A549 (cell line): ENCODE measurements around the gene ALDH1A3. TPM values are rescaled to one million over a fixed set of nuclear protein-coding genes. Genes with fewer than 3 reads are reported as not detected.

Experiments
- ATAC-seq, 2 experiments: fragments of 200-7000 bp in 1 of 2; fragments of >200 bp in 1 of 2; cut with Nextera tagmentation in 1 of 2; cut with Tn5 transposase in 1 of 2; 3 replicates each; pipeline versions ENCODE4 v1.8.0 to v1.9.1; 2018 to 2020; ENCODE audit warnings: mild to moderate bottlenecking in 1 of 2, moderate library complexity in 1 of 2
- CTCF ChIA-PET: fragments of 300-600 bp; sonication (Branson Sonifier 250); formaldehyde crosslinking; extraction: SDS; loops from one replicate; lab custom pipeline; 2021; ENCODE audit warnings: antibody characterized with exemption, inconsistent platforms; lab: Yijun Ruan, JAX
- POLR2A ChIA-PET: fragments of 350-600 bp; formaldehyde crosslinking; extraction: SDS; loops from one replicate; lab custom pipeline; 2021; ENCODE audit warnings: antibody characterized with exemption, inconsistent platforms; lab: Yijun Ruan, JAX
- DNase-seq, 2 experiments: peaks; one replicate each; pipeline versions ENCODE4 v3.0.0 to v3.0.0-alpha.2; 2011 to 2016; ENCODE audit warnings: low read depth in 1 of 2, low spot score in 1 of 2
- FAIRE-seq: peaks from 2 replicates; lab custom pipeline; 2011; peaks lifted over from hg19 to GRCh38; lab: Jason Lieb, UNC
- H3K27ac ChIP-seq, 2 experiments: fragments of >200 bp; sonication (Bioruptor Twin); formaldehyde crosslinking; 3 replicates each; pipeline ENCODE4 v1.5.1; 2016 to 2017
- H3K4me1 ChIP-seq: fragments of >200 bp; sonication (Bioruptor Twin); formaldehyde crosslinking; 3 replicates; pipeline ENCODE4 v1.6.1; 2016
- H3K4me2 ChIP-seq: fragments of >200 bp; sonication (Bioruptor Twin); formaldehyde crosslinking; 3 replicates; pipeline ENCODE4 v1.6.1; 2016
- H3K4me3 ChIP-seq: fragments of >200 bp; sonication (Bioruptor Twin); formaldehyde crosslinking; 3 replicates; pipeline ENCODE4 v1.5.1; 2016
- H3K9me3 ChIP-seq: fragments of >200 bp; sonication (Bioruptor Twin); formaldehyde crosslinking; 3 replicates; pipeline ENCODE4 v1.6.1; 2016
- BCL3 ChIP-seq: fragments of >200 bp; sonication (Bioruptor Twin); formaldehyde crosslinking; IDR thresholded peaks from 3 replicates; pipeline ENCODE4 v1.6.1; 2016
- CBX2 ChIP-seq: fragments of 200-600 bp; sonication (generic); IDR thresholded peaks from 2 replicates; pipeline ENCODE4 v1.6.1; 2016; ENCODE audit warnings: low read depth, mild to moderate bottlenecking, borderline replicate concordance
- CBX8 ChIP-seq: fragments of 200-600 bp; sonication (generic); IDR thresholded peaks from 2 replicates; pipeline ENCODE4 v1.6.1; 2016
- CEBPB ChIP-seq, 2 experiments: fragments of >200 bp in 1 of 2; sonication (Bioruptor Twin) in 1 of 2; formaldehyde crosslinking in 1 of 2; IDR thresholded peaks; 2 replicates each; pipeline ENCODE4 v1.6.1; 2012 to 2016
- CHD4 ChIP-seq: fragments of 200-600 bp; sonication (generic); IDR thresholded peaks from 2 replicates; pipeline ENCODE4 v1.6.1; 2016; ENCODE audit warnings: antibody characterized with exemption, mild to moderate bottlenecking, borderline replicate concordance
- FOSL2 ChIP-seq, 2 experiments: fragments of 450-650 bp in 1 of 2; fragments of >200 bp in 1 of 2; sonication (Bioruptor Twin) in 1 of 2; formaldehyde crosslinking; IDR thresholded peaks; 2 replicates each; pipeline versions ENCODE4 v1.5.0 to v1.6.1; 2016 to 2020; ENCODE audit warnings: mild to moderate bottlenecking in 1 of 2, moderate library complexity in 1 of 2
- HES2 ChIP-seq: fragments of >200 bp; sonication (Bioruptor Twin); formaldehyde crosslinking; IDR thresholded peaks from 2 replicates; pipeline ENCODE4 v1.6.1; 2016
- HEYL ChIP-seq: fragments of 250-450 bp; sonication (Bioruptor Pico); IDR thresholded peaks from 2 replicates; pipeline ENCODE4 v1.8.0; 2021; ENCODE audit warnings: mild to moderate bottlenecking, moderate library complexity
- MAFK ChIP-seq: fragments of 450-650 bp; IDR thresholded peaks from 2 replicates; pipeline ENCODE4 v1.6.1; 2014; ENCODE audit not compliant: partially characterized antibody
- PBX3 ChIP-seq: IDR thresholded peaks from 2 replicates; pipeline ENCODE4 v1.6.1; 2012
- POLR2AphosphoS2 ChIP-seq: conservative IDR thresholded peaks from 2 replicates; pipeline ENCODE4 v1.6.1; 2012; ENCODE audit warnings: low read length, improper control_type of control experiment, inconsistent platforms
- RAD21 ChIP-seq, 2 experiments: fragments of >200 bp in 1 of 2; sonication (Bioruptor Twin) in 1 of 2; formaldehyde crosslinking in 1 of 2; IDR thresholded peaks in 1 of 2; conservative IDR thresholded peaks in 1 of 2; 2 replicates in 1 of 2; 3 replicates in 1 of 2; pipeline ENCODE4 v1.6.1; 2012 to 2018; ENCODE audit warnings: inconsistent platforms in 1 of 2
- SMC3 ChIP-seq: fragments of >200 bp; sonication (Bioruptor Twin); formaldehyde crosslinking; IDR thresholded peaks from 3 replicates; pipeline ENCODE4 v1.6.1; 2018; ENCODE audit warnings: inconsistent platforms
- ZC3H11A ChIP-seq: fragments of 450-650 bp; IDR thresholded peaks from 2 replicates; pipeline ENCODE4 v1.6.1; 2014; ENCODE audit warnings: antibody characterized with exemption, mild to moderate bottlenecking
- ZFP36 ChIP-seq: fragments of 450-650 bp; IDR thresholded peaks from 2 replicates; pipeline ENCODE4 v1.6.1; 2014; ENCODE audit warnings: borderline replicate concordance; ENCODE audit not compliant: partially characterized antibody
- ZSCAN20 ChIP-seq: fragments of 250-450 bp; sonication (Bioruptor Pico); IDR thresholded peaks from 2 replicates; pipeline ENCODE4 v1.8.0; 2022; ENCODE audit warnings: mild to moderate bottlenecking, moderate library complexity
- WGBS: methylation state at CpG from one replicate; pipeline ENCODE4 v1.1.6; 2017; ENCODE audit errors: missing lambda C conversion rate; 5-methylcytosine and 5-hydroxymethylcytosine counted together
- polyA plus RNA-seq, 4 experiments: library from polyadenylated mRNA; depleted of rRNA in 3 of 4; stranded (reverse); fragments of >200 nt; fragmentation: RNase III in 1 of 4; extraction: RNeasy Plus Mini Kit Qiagen cat#74134 plus additional on column Dnase treatment in 1 of 4; gene quantifications; 2 replicates in 3 of 4; 3 replicates in 1 of 4; pipeline ENCODE4 v1.2.3, GENCODE V29; 2011 to 2017

ALDH1A3 gene
- polyA plus RNA-seq, 2 of the 4 experiments (the other 2 are of a cell fraction), result 11.5 to 11.9 TPM

- Histone ChIP-seq H3K4me2 (no peak overlapping the region), H3K4me1 (no peaks in the 10 kb centered on the region), H3K27ac (no peak overlapping the region), H3K9me3 (peaks cover 7% of the 10 kb centered on the region; the same call in 1 of the 3 replicates), H3K4me3 (no peak overlapping the region)
- CTCF ChIA-PET, result interaction anchor here (1.3 to 1.7 kb wide), 2 partner anchors 40 to 161 kb away, joined by 4 read pairs; no protein-coding TSS in a partner anchor
- ATAC-seq (no peak), DNase-seq (no peak), FAIRE-seq (peak; percentile 13)
- TF ChIP-seq ZFP36 (peak; percentile 57), SMC3 (no peak), CBX2 (no peak), PBX3 (no peak)
- 70% methylated on average over 9 of the region's 9 CpGs for WGBS
- POLR2A ChIA-PET, result no interaction called here
Observed at GRCh38 chr15:100832149-100832942, 47.3 kb upstream of the ALDH1A3 start.

- no peak for TF ChIP-seq CBX8
- no peak overlapping the region for H3K27ac ChIP-seq
- CTCF ChIA-PET, result interaction anchor here (1.0 to 1.8 kb wide), 5 partner anchors 9 to 75 kb away, joined by 3 to 7 read pairs (median 4); no protein-coding TSS in a partner anchor
- H3K4me1 ChIP-seq, result no peaks in the 10 kb centered on the region
- no peak overlapping the region for H3K4me3 ChIP-seq
- no peak overlapping the region for H3K4me2 ChIP-seq
- ATAC-seq, result 0 out of 6 replicates have a peak, but pooled peaks of 1 of the 2 experiments have one; percentile 19
- no peak for DNase-seq
- no peaks in the 10 kb centered on the region for H3K9me3 ChIP-seq
- POLR2A ChIA-PET, result no interaction called here
- WGBS, result 64% methylated on average over 11 of the region's 11 CpGs
- FAIRE-seq, result no peak
Observed at GRCh38 chr15:100833417-100834389, 45.9 kb upstream of the ALDH1A3 start.

GRCh38 chr15:100834731-100835130 lies 44.9 kb upstream of the ALDH1A3 start:
- H3K4me2 ChIP-seq, result no peak overlapping the region
- no peak for TF ChIP-seq MAFK
- no peak for TF ChIP-seq CHD4
- no peak for TF ChIP-seq RAD21 (conservative IDR thresholded peaks at IDR 0.05 in 1 of 2, IDR thresholded peaks at IDR 0.05 in 1 of 2)
- TF ChIP-seq BCL3, result no peak
- no peak for TF ChIP-seq ZC3H11A
- TF ChIP-seq FOSL2 (IDR thresholded peaks at IDR 0.05), result no peak
- no peak for TF ChIP-seq FOSL2 (CRISPR knock-in tag; IDR thresholded peaks at IDR 0.05)
- TF ChIP-seq CBX2, result no peak
- no peak for TF ChIP-seq HEYL
- no peak for TF ChIP-seq POLR2AphosphoS2
- no peak for TF ChIP-seq ZSCAN20 (CRISPR knock-in tag)
- TF ChIP-seq HES2, result no peak
- TF ChIP-seq CEBPB (IDR thresholded peaks at IDR 0.05), result no peak
- WGBS, result 62% methylated on average over 3 of the region's 3 CpGs
- FAIRE-seq, result no peak
- H3K9me3 ChIP-seq, result no peaks in the 10 kb centered on the region
- H3K27ac ChIP-seq, result no peak overlapping the region
- CTCF ChIA-PET, result interaction anchor here (0.7 to 1.8 kb wide), 4 partner anchors 9 to 76 kb away, joined by 3 to 7 read pairs (median 3); no protein-coding TSS in a partner anchor
- no peak for ATAC-seq
- POLR2A ChIA-PET, result no interaction called here
- DNase-seq, result no peak
- no peak overlapping the region for H3K4me3 ChIP-seq
- no peaks in the 10 kb centered on the region for H3K4me1 ChIP-seq
